HG02885 (cell line): ENCODE results near the gene TMEM18.

Source experiments
- ATAC-seq: cut with Tn5 transposase; IDR thresholded peaks from one replicate; pipeline ENCODE4 v1.9.1; 2021; ENCODE audit warnings: mild to moderate bottlenecking; ENCODE audit not compliant: unreplicated experiment, poor library complexity

TMEM18 gene

GRCh38 chr2:673615-674320, 3.4 kb downstream of the TMEM18 start:
- ATAC-seq = no peak

GRCh38 chr2:673016-673415, 4.2 kb downstream of the TMEM18 start:
- ATAC-seq = no peak

DNA sequence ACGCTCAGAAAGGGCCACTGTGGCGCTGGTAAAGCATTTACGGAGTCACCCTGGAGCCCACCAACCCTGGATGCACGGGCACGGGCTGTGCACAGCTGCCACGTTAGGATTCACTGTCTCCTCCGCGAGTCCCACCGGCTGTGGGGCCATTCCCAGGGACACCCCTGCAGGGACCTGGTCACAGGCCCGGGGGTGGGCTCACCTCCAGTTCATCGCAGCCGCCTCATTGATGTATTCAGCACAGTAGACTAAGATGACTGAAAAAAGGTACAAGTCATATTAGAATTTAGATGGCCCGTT, 4.7 kb downstream of the TMEM18 start:
- ATAC-seq = no peak

DNA sequence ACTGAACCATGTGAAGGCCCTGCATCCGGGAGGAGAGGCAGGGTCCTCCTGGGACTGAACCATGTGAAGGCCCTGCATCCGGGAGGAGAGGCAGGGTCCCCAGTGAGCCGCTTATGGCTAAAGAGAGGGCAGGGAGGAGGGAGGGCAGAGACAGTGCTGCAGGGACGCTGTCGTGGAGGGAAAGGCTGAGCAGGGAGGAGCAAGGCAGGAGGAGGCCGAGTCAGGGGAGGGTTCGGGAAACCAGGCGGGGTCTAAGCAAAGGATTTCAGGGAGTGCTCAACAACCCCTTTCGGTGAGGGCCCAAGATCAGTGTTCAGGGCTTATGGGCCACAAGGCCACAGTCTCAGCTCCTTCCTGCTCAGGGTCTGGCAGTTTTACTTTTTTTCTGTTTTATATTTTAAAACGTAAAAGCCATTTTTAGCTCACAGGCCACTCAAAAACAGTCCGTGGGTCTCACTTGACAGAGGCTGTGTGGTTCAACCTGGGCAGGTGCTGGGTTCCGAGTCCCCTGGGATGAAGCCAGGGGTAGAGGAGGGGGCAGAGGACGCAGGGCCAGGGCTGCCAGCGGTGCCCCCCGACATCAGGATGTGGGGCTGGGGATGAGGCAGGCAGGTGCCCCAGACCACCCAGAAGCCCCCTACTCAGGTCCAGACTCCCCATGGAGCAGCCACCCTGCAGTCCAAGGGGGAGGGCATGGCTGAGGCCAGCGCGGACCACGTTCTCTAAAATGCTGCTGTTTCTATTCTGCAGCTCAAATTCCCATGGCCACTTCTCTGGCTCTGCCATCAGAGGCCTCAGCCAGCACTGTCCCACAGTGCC, 5.2 kb downstream of the TMEM18 start:
- no peak for ATAC-seq

DNA sequence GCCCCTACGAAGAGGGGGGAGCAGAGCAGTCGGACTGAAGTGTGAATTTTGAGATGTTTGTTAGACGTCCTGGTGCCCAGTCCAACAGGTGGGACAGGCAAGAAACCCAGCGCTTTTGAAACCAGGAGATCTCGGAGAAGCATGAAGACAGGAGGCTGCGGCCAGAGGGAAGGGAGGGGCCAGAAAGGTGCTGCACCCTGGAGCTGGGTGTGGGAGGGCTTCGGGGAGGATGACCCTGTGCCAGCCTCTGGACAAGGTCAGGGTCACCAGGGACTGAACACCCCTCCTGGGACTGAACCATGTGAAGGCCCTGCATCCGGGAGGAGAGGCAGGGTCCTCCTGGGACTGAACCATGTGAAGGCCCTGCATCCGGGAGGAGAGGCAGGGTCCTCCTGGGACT, 6.1 kb downstream of the TMEM18 start:
- no peak for ATAC-seq

DNA sequence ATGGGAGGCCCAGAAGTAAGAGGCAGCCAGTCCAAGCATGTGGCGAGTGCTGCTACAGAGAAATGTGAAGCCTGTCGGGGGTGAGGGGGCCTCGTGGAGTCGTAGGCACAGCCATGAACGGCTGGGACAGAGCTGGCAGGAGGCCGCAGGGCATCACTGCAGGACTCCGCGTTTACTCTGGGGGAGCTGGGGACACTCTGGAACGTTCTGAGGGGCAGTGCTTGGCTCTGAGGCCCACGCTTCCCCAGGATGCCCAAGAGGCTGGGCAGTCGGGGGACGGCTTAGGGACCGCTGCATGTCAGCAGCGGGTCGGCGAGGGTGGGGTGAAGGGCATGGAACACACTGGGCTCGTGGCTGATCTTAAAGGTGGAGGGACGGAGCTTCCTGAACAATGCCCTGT, 6.6 kb downstream of the TMEM18 start:
- ATAC-seq = no peak

DNA sequence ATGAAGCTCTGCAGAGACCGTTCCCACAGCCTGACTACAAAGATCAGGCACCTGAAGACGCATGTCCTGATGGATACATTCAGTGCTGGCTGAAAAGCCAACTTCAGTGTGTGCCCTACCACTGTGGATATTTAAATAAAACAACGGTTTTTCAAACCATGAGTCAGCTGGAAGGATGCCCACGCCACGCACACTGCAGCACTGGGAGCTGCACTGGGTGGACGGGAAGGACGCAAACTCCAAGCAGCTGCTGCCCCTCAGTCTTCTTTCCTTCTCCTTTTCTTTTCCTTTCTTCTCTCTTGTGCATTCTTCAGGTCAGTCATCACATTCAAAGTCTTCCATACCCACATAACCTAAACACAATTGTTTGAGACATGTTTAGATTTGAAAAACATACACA, 7.9 kb downstream of the TMEM18 start:
- ATAC-seq = no peak

DNA sequence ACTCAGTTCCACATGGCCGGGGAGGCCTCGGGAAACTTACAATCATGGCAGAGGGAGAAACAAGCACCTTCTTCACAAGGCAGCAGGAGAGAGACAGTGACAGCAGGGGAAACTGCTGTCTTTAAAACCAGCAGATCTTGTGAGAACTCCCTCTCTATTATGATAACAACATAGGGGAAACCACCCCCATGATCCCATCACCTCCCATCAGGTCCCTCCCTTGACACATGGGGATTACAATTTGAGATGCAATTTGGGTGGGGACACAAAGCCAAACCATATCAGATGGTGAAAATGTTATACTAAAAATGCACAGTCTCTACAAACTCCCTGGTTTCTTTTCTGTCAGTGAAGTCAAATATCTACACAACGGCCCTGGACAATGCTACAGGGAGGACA, 9.2 kb downstream of the TMEM18 start:
- ATAC-seq = no peak

- ATAC-seq = no peak
Observed at GRCh38 chr2:667332-667999, 9.7 kb downstream of the TMEM18 start.

DNA sequence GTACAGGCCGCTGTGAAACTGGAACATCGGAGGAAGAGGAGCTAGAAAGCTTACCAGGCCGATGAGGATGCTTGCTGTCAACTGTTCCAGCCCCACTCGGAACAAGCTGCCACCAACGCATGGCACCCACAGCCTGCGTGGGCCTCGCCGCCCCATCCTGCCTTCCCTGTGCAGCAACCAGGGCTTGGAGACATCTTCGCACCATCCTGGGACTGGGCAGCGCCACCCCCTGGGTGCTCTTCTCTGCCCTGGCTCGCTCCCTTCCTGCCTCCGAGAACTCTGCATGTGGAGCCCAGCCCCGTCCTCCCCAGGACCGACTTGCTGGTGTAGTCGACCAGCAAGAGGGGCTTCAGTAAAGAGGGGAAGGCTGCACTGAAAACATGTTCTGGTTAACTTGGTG, 10.8 kb downstream of the TMEM18 start:
- ATAC-seq = no peak

- ATAC-seq = no peak
Observed at GRCh38 chr2:665340-666073, 11.7 kb downstream of the TMEM18 start.

GRCh38 chr2:664063-664462, 13.1 kb downstream of the TMEM18 start:
- ATAC-seq = no peak

GRCh38 chr2:663221-663620, 14.0 kb downstream of the TMEM18 start:
- ATAC-seq = no peak

DNA sequence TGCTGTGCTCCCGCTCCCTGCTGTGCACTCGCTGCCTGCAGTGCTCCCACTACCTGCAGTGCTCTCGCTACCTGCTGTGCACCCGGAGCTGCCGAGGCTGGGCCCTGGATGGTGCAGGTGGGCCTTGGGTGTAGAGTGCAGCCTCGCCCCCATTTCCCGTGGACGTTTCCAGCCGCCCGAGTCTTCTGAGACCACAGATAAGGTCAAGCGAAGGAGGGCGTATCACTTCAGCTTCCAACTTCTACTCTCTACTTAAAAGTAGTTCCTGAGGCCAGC, 15.9 kb downstream of the TMEM18 start:
- ATAC-seq = no peak

GRCh38 chr2:660586-661359, 16.4 kb downstream of the TMEM18 start:
- no peak for ATAC-seq

DNA sequence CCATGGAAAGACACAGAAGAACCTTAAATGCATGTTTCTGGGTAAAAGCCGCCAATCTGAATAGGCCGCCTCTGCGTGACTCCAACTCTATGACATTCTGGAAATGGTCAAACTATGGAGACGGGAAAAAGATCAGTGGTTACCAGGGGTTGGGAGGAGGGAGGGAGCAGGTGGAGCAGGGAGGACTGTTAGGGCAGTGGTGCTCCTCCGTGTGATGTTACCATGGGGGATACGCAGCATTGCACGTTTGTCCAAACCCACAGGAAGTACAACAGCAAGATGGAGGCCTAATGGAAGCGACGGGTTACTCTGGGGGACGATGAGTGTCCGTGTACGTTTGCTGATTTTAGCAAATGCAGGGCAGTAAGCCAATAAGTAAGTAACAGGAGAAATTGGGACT, 17.2 kb downstream of the TMEM18 start:
- no peak for ATAC-seq

- no peak for ATAC-seq
Observed at GRCh38 chr2:658426-658825, 18.8 kb downstream of the TMEM18 start.

DNA sequence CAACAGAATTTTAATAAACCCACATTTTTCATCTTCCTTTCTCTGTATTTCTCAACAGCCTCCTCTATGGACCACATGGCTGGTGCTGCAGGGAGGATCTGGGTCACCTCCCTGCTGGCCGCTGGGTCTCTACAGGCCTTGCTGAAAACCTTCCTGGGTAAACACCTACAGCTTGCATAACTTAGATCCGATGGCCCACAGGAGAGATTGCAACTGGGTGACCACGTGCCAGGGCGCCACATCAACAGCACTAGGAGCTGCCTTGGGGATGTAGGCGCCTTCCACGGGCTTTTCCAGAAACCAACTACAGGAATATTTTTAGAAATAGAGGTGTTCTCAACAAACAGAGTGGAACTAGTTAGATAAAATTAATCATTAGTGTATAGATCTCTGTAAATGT, 19.4 kb downstream of the TMEM18 start:
- ATAC-seq = no peak

DNA sequence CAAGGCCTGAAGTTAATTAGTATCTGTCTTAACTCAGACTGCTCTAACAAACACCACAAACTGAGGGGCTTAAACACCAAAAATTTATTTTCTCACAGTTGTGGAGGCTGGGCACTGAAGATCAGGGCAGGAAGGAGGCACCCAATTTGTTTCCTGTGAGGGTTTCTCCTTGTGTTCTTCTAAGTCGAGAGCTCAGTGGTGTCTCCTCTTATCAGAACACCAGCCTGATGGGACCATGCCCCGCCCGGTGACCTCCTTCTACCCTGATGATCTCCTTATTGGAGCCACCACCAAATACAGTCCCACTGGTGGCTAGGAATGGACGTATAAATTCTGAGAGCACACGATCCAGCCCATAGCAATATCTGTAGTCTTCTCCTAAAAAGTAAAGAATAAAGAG, 20.5 kb downstream of the TMEM18 start:
- no peak for ATAC-seq

- no peak for ATAC-seq
Observed at GRCh38 chr2:655626-656025, 21.6 kb downstream of the TMEM18 start.
